RKO (cell line): ENCODE measurements around the gene OR56A1.

ENCODE experiments used
- DNase-seq: peaks from one replicate; pipeline ENCODE4 v3.0.0-alpha.2; 2016; ENCODE audit warnings: low spot score

Gene OR56A1

DNA sequence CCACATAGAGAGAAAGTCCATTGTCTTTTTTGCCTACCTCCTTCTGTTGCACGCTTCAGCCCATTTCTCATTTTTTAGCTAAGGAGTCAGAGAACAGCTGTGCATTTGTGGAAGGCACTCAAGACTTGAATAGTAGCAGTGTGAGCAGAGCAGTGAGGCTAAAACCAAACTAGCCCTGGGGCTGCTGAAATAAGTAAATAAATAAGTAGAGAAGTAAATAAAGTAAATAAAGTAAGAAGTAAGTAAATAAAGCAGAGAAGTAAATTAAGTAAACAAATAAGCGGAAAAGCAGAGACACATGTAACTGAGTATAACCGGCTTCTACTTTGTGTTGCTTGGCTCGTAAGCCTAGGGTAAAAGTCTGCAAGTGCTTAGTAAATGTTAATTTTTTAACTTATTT is 41.4 kb downstream of the OR56A1 start:
- no peak for DNase-seq

GRCh38 chr11:5986885-5987284 is 43.7 kb downstream of the OR56A1 start, which contains the start of gene OR52L1:
Gene OR52L1, minus strand, starts transcription at chr11:5986985. Its CDS starts 55 bp downstream, at chr11:5986930.
- DNase-seq: no peak

- no peak for DNase-seq
Observed at GRCh38 chr11:5983443-5983842, 47.1 kb downstream of the OR56A1 start.

DNA sequence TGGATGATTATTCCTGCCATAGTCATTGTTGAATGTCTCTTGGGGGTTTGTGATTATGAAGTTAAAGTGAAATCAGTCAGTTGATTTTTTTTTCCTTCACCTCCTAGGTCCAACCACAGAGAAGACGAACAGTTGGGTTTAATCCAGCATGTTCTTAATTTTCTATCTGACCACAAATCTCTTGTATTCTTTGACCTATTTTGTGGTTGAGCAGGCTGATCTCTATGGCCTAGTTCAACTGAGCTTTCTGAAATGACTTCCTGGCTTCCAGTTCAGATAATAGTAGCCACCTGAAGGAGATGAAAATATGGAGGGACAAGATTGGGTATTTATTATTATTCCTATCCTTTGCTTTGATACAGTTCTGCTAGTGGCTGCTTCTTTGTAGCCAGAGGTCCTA is 57.0 kb downstream of the OR56A1 start:
- DNase-seq: no peak
